Right renal pelvis (tissue), 4 donors: ENCODE results near the gene STAB2. TPM values are rescaled to one million over a fixed set of nuclear protein-coding genes. Genes with fewer than 3 reads are reported as not detected.
A peak's percentile ranks its signal among the peaks of the same experiment; 100 is the strongest.

Experiments used
- DNase-seq, 4 donors: peaks; one replicate each; pipeline ENCODE4 v3.0.0-alpha.2; 2013; ENCODE audit warnings: low read depth in 4 of 4, low spot score in 3 of 4, missing footprints in 1 of 4
- polyA plus RNA-seq, 4 donors: library from polyadenylated mRNA; unstranded; fragments of 120-200 nt; gene quantifications; one replicate each; pipeline ENCODE4 v1.2.1, GENCODE V29; 2013; ENCODE audit not compliant: insufficient read length in 4 of 4

The STAB2 gene
- polyA plus RNA-seq, 4 donors = 0.93 to 2.2 (median 1.1) TPM

GRCh38 chr12:103578926-103579325 lies 8.1 kb upstream of the STAB2 start:
- no peak for DNase-seq

- DNase-seq = no peak
Measured at GRCh38 chr12:103580026-103580425, 7.0 kb upstream of the STAB2 start.

GRCh38 chr12:103583008-103583407 lies 4.1 kb upstream of the STAB2 start:
- no peak for DNase-seq

GRCh38 chr12:103586132-103586531 lies 941 bp upstream of the STAB2 start:
- DNase-seq = no peak

- no peak for DNase-seq
Measured at GRCh38 chr12:103588680-103589079, 1.6 kb downstream of the STAB2 start.

GRCh38 chr12:103589517-103589916 lies 2.4 kb downstream of the STAB2 start:
- DNase-seq = no peak

- no peak for DNase-seq
Measured at GRCh38 chr12:103590271-103590670, 3.2 kb downstream of the STAB2 start.

GRCh38 chr12:103596981-103597380 lies 9.9 kb downstream of the STAB2 start:
- no peak for DNase-seq

- no peak for DNase-seq
Measured at GRCh38 chr12:103599274-103599673, 12.2 kb downstream of the STAB2 start.

GRCh38 chr12:103600967-103601728 lies 14.1 kb downstream of the STAB2 start:
- no peak for DNase-seq

GRCh38 chr12:103620395-103620794 lies 33.3 kb downstream of the STAB2 start:
- no peak for DNase-seq

- DNase-seq = no peak
Measured at GRCh38 chr12:103623716-103624115, 36.6 kb downstream of the STAB2 start.

- peak in 2 of 4 donors; percentile 1 to 5 for DNase-seq
Measured at GRCh38 chr12:103626498-103626897, 39.4 kb downstream of the STAB2 start.

- no peak for DNase-seq
Measured at GRCh38 chr12:103627189-103627855, 40.2 kb downstream of the STAB2 start.

GRCh38 chr12:103632554-103633216 lies 45.6 kb downstream of the STAB2 start:
- peak in 1 of 4 donors; percentile 1 for DNase-seq

- DNase-seq = no peak
Measured at GRCh38 chr12:103634732-103635131, 47.7 kb downstream of the STAB2 start.

- no peak for DNase-seq
Measured at GRCh38 chr12:103635419-103635818, 48.3 kb downstream of the STAB2 start.

GRCh38 chr12:103637021-103637420 lies 49.9 kb downstream of the STAB2 start:
- DNase-seq = no peak

- no peak for DNase-seq
Measured at GRCh38 chr12:103637429-103637828, 50.4 kb downstream of the STAB2 start.

- DNase-seq = no peak
Measured at GRCh38 chr12:103639983-103640382, 52.9 kb downstream of the STAB2 start.

- DNase-seq = no peak
Measured at GRCh38 chr12:103640410-103640809, 53.3 kb downstream of the STAB2 start.

- DNase-seq = no peak
Measured at GRCh38 chr12:103640831-103641230, 53.8 kb downstream of the STAB2 start.
